Islet of Langerhans (tissue), 1 donor: ENCODE data around the gene FTCDNL1.

Source experiments
- FAIRE-seq: peaks from one replicate; lab custom pipeline; 2011; peaks lifted over from hg19 to GRCh38; lab: Jason Lieb, UNC

FTCDNL1 gene

DNA sequence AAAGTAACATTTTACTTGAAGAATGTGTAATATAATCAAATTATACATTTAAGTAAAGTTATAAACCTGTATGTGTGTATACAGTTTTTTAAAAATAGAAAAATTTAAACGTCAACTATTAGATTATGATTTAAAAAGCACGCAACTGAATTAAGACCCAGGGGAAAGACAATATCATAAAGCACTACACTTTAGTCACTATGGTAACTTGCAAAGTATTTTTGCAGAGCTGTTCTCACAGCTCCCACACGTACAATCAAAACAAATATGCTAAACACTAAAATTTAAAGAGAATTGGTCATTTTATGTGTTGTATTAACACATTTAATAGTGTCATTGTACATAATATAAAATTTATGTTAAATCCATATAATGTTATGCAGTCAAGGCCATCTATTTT lies 59.7 kb downstream of the FTCDNL1 start:
- no peak for FAIRE-seq

DNA sequence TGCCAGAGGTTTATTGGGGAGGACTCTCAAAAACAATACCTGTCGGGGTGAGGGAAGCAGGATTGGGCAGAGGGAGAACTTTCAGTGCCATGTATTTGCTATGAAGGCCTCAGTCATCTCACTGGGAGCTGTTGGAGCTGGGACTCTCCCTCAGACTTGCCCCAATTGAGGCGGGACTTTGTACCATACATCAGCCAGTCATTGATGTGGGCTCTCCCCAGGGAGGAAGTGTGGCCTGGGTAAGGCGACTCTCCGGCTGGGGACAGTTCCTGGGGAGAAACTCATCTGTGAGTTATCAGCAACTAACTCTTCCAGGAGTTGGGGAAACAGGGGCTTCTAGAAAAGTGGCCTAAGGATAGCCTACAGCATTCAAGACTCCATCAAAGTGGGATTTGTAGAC lies 66.5 kb downstream of the FTCDNL1 start:
- no peak for FAIRE-seq

DNA sequence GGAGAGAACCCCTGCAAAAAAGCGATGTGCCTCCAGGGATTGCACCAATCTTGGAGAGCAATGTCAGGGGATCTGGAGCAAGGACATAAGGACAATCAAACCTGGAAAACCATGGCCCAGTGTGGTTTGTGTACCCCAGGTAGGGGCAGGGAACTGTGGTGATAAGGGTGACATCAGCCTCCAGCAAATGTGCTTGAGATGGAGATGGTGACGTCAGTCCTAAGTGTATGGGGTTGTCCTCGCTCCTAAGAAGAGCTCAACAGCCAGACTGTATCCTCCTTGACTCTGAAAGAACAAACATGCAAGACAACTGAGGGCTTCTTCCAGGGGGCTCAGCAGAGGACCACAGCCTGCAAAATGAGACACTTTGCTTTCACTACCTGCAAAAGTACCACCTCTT lies 71.4 kb downstream of the FTCDNL1 start:
- no peak for FAIRE-seq

DNA sequence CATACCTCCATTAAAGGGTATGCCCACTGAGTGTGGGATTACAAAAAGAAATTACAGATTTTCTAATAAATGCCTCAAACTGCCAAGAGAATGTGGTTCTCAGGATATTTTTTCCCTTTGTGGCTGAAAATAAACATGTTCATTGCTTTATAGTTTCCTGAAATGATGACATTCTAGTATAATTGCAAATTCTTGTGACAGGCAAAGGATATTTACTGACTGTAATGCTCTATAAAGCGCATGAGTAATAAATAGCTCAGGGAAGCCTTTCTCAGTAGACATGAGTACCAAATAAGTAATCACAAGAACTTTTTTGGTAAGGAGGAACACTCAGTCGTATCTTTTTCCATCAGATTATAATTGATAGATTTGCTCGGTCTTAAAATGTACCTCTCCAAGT lies 72.3 kb downstream of the FTCDNL1 start:
- FAIRE-seq, result no peak

DNA sequence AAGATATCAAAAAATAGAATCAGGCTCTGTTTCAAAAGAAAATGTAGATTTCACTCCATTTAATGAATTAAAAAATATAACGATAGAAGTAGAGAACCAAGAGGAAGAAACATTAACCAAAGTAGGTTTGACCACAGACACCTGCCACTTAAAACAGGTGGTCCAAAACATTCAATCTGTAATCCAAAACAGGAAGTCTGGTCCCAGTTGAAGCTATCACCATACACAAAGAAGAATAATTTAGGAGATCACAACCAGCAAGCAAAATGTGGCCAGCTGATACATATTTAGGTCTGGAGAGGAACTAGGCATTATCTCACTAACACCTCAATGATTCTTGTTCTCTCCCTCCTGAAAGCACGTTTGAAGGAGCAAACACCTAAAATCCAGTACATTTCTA lies 73.1 kb downstream of the FTCDNL1 start:
- FAIRE-seq, result no peak

DNA sequence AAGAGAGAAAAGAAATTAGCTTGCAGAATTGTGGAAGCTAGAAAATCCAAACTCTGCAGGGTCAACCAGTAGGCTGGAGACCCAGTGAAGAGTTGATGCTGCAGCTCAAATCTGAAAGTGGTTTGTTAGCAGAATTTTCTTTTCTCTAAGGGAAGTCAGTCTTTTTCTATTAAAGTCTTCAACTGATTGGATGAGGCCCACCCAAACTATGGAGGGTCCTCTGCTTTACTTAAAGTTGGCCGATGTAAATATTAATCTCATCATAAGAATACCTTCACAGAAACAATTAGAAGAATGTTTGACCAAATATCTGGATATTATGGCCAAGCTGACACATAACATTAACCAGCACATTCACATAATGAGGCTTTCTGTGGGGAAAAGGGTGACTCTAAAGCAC lies 73.7 kb downstream of the FTCDNL1 start:
- no peak for FAIRE-seq

DNA sequence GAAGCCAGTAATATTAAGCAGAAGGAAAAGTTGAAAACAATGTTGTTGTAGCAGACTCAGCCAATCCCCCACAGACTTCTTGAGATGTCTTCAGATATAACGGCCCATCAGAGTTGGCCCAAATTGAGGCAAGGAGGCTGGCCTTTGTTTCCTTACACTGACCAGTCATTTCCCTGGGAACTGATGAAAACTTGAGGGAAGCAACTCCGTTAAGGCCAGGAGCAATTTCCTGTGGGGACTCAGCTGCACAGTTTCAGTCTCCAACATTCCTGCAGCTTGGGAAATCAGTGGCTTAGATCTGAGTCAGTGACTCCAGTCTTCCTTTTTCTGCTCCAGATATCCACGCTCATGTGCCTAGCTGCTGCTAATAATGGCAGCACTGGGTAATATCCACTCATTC lies 75.7 kb downstream of the FTCDNL1 start:
- no peak for FAIRE-seq

DNA sequence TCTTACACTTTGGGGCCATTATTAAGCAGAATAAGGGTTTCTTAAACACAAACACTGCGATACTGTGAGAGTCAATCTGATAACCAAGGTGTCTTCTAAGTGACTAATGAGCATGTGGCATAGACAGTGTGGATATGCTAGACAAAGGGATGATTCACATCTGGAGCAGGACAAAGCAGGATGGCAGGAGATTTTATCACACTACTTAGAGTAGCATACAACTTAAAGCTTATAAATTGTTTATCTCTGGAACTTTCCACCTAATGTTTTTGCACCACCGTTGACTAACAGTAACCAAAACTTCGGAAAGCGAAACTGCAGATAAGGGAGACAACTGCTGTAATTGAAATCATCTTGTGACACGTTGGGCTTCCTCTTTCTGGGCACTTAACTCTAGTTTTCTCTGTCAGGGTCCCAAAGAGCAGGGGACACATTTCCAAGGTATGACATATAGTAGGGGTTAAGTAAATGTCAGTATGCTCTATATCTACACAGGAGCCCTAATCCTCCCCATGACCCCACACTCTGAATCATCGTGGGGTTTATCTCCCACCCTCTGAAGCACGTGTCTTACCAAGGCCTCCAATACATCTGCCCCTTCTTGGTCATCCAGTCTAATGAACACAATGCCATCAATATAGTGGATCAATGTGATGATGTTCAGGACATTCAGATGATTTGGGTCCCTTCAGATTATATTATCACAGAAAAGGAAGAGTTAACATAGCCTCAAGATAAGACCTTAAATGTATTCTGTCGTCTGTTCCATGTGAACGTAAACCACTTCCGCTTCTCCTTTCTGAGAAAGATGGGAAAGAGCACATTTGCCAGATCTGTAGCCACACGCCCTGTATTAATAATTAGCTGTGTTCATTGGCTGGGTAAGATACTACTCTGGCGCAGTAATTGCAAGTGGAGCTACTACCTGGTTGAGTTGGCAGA lies 78.7 kb downstream of the FTCDNL1 start:
- no peak for FAIRE-seq

DNA sequence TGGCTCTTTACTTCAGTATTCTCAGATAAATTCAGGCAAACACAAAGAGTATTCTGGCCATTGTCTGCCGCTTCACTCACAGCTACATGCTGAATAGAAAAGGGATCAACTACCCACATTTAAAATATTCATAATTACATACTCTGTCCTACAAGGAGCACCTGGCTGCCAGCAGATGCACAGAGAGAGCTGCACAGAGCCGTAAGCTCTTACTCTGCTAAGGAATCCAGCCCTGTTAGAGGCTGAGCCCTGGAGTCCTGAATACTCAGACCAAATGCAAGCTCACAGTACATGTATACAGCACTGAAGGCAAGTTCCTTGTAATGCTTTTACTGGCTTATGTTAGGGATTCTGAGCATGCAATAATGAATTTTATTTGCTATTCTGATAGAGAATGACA lies 80.3 kb downstream of the FTCDNL1 start:
- FAIRE-seq, result no peak

DNA sequence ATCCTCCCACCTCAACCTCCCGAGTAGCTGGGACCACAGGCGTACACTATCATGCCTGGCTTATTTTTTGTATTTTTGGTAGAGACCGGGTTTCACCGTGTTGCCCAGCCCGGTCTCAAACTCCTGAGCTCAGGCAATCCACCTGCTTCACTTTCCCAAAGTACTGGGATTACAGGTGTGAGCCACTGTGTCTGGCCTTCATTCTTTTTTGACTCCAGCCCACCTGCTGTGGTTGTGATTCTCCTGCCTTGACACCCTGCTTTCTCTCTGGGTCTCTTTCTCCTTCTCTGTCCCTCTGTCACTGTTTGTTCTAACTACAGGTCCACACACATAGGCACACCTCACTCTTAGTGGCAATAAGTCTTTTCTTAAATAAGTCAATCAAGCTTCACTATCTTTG lies 85.3 kb downstream of the FTCDNL1 start:
- FAIRE-seq, result no peak

DNA sequence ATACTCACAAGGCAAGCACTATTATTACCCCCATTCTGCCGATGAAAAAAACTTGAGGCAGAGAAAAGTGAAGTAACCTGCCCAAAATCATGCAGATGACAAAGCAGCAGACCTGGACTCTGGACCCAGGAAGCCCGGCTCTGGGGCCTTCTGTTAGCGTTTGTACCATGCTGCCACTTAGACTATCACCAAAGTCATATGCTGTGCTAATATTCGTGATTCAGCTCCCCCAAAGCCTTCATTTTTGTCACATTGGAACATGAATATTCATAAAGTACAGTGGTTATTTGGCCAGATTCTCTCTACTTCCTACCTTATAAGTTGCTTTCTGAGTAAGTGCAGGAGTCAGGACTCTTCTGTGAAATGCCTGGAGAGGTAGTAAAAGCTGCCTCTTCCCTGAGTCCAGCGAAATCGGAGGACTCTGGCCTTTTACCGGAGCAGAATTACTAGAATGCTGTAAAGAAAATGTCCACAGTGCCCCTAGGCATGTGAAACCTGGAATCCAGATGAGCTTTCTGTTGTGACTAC lies 86.7 kb downstream of the FTCDNL1 start:
- FAIRE-seq, result no peak

DNA sequence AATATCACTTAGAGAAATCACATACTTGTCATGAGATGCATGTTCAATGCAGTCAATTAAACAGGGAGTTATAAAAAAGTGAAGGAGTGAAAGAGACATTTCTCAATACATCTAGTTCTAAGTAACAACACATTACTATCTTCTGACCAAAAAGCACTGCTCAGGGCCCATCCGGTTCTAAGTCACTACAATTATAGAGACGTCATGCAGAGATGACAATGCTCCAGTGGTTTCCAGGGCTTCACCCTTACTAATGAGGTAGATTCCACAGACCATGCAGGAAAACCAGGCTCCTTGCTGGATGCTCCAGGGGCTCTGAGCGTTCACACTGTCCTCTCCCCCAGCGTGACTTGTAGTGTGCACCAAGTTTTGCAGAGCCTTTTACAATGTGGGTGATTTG lies 88.0 kb downstream of the FTCDNL1 start:
- no peak for FAIRE-seq

DNA sequence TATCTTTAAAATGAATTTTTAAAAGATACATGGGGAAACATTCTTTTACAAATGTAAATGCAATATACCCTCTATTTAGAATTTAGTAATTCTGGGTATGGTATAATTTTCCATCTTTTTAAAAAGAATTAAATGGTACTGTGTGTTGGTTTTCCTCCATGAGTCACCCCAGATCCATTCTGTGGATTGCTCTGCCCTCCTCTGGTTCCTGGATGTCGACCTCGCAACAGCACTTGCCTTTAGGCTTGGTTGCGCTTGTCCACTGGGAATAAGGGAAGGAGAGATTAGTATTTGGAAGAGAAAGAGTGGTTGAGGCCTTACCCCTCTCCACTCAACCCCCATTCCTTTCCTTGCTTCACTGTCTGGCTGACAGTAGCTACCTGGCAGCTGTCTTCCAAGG lies 90.4 kb downstream of the FTCDNL1 start:
- FAIRE-seq, result no peak

DNA sequence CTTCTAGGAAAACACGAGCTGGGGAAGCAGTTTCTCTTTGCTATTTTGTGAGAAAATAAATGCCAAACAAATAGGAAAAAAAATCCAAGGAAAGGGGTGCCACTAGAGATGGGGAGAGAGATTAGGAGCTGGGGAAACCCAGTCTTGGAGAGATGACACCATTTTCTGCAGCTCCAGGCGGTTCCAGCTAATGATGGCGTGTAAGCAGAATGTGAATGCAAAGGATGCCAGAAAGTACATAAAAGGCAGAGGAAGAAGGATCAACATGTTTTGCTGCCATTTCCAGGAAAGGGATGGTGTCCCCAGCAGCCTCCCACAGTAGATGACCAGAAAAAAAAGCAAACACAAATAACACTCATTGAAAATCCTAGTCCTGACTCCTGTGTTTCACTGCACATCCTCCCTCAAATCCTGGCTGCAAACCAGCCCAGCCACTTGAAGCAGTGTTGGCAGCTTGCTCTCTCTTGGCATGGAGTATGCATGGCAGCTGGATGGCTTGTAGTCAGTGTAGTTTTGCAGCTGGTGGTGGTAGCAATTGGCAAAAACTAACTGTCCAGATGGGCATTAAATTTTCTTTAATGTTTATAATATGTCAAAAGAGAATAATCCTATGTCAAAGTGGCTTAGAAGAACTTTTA lies 93.6 kb downstream of the FTCDNL1 start:
- no peak for FAIRE-seq

DNA sequence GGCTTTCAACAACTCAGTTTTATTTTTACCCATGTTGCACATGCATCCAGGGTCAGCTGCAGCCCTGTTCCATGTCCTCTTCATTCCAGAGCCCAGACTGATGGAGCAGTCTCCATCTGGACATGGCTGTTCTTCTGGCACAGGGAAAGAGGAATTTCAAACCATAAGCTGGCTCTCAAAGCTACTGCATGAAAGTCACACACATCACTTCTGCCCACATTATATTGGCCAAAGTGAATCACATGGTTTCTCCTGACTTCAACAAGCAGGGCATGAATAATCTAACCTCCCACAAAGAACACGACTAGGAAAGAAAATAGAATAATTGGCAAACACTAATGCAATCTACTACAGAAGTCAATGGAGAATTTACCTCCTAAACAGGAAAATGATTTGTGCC lies 94.2 kb downstream of the FTCDNL1 start:
- no peak for FAIRE-seq

DNA sequence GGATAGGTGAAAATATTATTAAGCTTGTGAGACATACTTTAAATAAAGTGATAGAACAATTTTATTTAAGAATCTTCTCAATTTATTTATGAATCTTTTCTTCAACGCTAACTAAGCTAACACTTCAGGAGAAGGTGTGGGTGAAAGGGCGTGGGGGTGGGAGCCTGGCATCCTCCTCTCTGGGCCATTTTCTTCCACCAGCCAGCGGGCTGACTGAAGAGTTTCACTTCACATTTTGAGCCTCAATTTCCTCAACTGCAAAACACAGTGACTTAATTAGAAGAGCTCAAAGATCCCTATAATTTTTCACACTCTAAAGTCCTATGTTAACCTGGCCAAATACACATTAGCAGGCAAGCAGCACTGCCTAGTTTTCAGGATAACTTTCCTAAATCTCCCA lies 94.8 kb downstream of the FTCDNL1 start:
- no peak for FAIRE-seq

DNA sequence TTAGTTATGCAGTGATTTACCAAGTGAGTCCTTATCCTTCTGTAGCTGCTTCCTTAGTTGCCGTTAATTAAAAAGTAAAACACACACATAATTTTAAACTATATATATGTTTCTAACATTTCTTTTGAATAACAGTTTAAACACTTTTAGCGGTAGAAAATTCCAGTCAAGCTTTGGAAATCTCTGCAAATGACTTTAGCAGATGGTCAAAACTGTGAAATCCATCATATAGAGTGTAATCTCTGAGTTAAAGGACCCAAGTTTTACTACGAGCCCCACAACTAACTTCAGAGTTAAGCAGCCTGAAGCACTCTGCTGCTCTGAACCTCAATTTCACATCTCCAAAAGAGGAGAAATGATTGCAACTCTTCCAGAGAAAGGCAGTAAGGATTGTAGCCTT lies 96.2 kb downstream of the FTCDNL1 start:
- no peak for FAIRE-seq

DNA sequence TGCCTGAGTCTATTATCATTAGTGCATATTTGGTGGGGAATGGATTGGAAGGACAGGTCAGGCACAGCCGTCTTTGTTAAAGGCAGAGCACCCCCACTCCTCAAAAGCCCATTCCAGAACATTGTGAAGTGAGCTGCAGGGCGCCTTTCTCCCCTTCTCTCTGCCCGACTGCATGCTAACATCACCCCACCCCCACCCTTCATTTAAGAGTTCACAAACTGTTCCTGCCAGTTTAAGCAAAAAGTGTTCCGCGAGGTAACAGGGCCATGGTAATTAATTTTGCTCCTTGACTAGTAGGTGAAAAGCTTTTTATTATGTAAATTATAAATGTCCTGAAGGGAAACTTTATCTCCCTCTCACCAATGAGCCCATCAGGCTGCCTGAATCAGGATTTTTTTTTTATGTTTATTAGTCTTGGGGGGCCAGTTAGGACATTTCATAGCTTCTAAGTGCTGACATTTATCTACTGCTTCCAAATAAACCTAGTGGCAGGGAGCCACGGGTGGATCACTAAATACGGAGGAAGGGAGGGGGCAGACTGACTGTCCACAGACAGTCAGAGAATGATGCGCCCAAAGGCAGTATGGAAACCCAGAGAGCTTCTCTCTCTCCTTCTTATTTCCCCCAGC lies 99.4 kb downstream of the FTCDNL1 start:
- no peak for FAIRE-seq

DNA sequence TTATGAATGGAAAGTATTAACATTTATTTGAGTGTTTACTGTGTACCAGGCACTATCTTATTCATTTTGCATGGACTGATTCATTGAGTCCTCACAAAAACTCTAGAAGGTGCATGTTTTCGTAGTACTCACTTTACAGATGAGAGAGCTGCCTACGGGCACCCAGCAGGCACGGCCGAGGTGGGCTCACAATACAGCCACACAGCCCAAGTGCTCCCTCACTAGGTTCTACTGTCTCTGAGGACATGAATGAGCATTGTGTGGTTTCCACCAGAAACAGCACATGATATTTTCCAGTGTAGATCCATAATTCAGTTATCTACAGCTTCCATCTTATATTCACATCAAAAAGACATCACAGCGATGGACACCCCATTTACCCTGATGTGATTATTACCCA lies 101.4 kb downstream of the FTCDNL1 start:
- FAIRE-seq, result no peak

DNA sequence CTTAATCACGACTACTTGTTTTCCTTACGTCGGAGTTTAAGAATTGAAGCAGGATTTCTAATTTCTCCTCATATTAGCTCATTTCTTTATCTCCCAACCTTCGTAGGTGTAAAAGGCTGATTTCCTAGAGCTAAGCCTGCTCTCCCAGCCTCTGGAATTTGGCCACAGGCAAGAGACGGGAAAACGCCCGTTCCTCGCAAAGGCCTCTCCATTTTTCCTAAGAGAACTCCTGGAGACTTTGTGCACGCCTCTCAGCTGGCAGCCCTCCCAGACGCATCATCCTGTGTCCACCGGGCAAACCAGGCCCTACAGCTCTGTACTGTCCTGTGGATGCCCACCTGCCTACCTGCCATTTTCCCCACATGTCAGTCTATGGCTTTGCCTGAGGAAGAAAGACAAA lies 106.3 kb downstream of the FTCDNL1 start:
- FAIRE-seq, result no peak

DNA sequence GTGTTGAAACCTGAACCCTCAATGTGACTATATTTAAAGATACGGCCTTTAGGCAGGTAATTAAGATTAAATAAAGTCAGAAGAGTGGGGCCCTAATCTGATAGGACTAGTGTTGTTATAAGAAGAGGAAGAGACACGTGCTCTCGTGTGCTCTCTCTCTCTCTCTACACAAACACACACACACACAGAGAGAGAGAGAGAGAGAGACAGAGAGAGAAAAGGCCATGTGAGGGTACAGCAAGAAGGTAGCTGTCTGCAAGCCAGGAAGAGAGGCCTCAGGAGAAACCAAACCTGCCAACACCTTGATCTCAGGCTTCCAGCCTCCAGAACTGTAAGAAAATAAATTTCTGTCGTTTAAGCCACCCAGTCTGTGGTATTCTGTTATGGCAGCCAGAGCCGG lies 106.7 kb downstream of the FTCDNL1 start:
- FAIRE-seq, result no peak

DNA sequence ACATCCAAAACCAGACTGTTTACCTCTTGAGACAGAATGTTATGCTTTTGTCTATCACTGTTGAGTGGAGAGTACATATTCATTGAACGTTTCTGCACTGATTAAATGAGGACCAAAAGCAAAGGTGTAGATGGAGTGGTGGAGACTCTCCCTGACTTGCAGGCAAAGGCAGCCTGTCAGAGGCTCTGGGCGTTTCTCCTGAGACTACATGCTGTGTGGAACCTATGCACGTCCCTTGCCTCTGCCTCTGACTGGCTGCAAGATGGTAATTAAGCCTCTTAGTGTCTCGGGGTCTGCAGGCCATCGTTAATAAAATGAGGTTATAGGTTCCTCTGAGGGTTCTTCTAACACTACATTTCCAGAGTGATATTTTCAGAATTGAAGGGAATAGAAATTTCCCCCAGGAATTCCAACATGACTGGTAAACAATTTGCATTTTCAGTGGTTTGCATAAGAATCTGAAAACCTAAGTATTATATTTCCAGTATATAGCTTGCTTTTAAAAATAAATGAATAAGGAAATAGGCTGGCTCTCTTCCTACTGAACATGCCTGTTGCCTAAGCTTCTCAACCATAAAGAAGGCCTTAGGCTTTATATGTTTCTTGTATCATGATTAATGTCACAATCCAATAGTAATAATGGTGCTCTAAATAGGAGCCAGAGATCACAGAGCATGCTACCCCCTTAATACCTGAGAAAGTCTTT lies 107.4 kb downstream of the FTCDNL1 start:
- FAIRE-seq, result no peak

DNA sequence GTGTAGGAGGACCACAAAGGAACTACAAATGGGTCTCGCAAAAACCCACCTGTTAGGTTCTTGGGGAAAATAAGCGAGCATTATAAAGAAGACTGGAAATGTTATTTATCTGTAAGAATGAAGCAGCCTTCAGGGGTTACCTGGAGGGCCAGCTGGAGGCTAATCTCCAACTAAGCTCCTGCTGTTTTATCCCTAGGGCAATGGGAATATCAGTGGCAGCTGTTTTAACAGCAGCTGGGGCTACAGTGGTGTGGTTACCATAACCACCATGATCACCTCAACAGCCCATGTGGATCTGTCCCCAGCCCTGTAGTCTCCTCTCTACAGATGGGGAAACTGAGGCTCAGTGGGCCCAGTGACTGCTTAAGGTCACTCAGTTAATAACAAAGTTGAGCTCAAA lies 108.1 kb downstream of the FTCDNL1 start:
- no peak for FAIRE-seq
